ENCODE results near the gene DNAH6.
A peak's percentile ranks its signal among the peaks of the same experiment; 100 is the strongest.
"Not testable (repeated sequence)": the region's sequence is repeated elsewhere in the genome, so short reads cannot be mapped to it uniquely, and the experiment has no call there.

DNAH6 gene

DNA sequence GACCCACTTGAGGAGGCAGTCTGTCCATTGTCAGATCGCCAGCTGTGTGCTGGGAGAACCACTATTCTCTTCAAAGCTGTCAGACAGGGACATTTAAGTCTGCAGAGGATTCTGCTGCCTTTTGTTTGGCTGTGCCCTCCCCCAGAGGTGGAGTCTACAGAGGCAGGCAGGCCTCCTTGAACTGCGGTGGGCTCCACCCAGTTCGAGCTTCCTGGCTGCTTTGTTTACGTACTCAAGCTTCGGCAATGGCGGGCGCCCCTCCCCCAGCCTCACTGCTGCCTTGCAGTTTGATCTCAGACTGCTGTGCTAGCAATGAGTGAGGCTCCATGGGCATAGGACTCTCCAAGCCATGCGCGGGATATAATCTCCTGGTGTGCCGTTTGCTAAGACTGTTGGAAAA lies 5.3 kb upstream of the DNAH6 start:
- not testable (repeated sequence) for H3K36me3 ChIP-seq (ENCODE audit: insufficient read depth, low read length); H3K9me3 ChIP-seq (replicated peaks; ENCODE audit: low read length); H3K4me3 ChIP-seq (ENCODE audit: low read length); H3K9ac ChIP-seq (ENCODE audit: low read depth, low read length); H3K4me2 ChIP-seq (ENCODE audit: low read length); H3K4me1 ChIP-seq (ENCODE audit: control insufficient read depth, insufficient read depth, low read length); H3K27me3 ChIP-seq (ENCODE audit: control insufficient read depth, insufficient read depth, low read length)

- H3K4me1 ChIP-seq (ENCODE audit: control insufficient read depth, insufficient read depth, low read length) = peaks cover 4% of the 10 kb centered on the region
- peak overlapping the region; percentile 77 for H3K4me3 ChIP-seq (ENCODE audit: low read length)
- no peaks in the 10 kb centered on the region for H3K36me3 ChIP-seq (ENCODE audit: insufficient read depth, low read length)
- no peaks in the 10 kb centered on the region for H3K9me3 ChIP-seq (replicated peaks; ENCODE audit: low read length)
- H3K27me3 ChIP-seq (ENCODE audit: control insufficient read depth, insufficient read depth, low read length) = peaks cover 33% of the 10 kb centered on the region
- H3K4me2 ChIP-seq (ENCODE audit: low read length) = peak overlapping the region; percentile 93
- H3K9ac ChIP-seq (ENCODE audit: low read depth, low read length) = no peak overlapping the region
Measured at GRCh38 chr2:84515788-84516187, 510 bp upstream of the DNAH6 start.

GRCh38 chr2:84519332-84519957 lies 3.1 kb downstream of the DNAH6 start:
- Histone ChIP-seq H3K27me3 (ENCODE audit: control insufficient read depth, insufficient read depth, low read length) (peaks cover 36% of the 10 kb centered on the region), H3K9ac (ENCODE audit: low read depth, low read length) (no peak overlapping the region), H3K4me3 (ENCODE audit: low read length) (no peak overlapping the region)

GRCh38 chr2:84526562-84526961 lies 10.3 kb downstream of the DNAH6 start:
- Histone ChIP-seq H3K9me3 (replicated peaks; ENCODE audit: low read length) (no peaks in the 10 kb centered on the region), H3K4me2 (ENCODE audit: low read length) (no peak overlapping the region), H3K4me3 (ENCODE audit: low read length) (no peak overlapping the region), H3K4me1 (ENCODE audit: control insufficient read depth, insufficient read depth, low read length) (no peaks in the 10 kb centered on the region), H3K9ac (ENCODE audit: low read depth, low read length) (no peak overlapping the region), H3K36me3 (ENCODE audit: insufficient read depth, low read length) (no peaks in the 10 kb centered on the region), H3K27me3 (ENCODE audit: control insufficient read depth, insufficient read depth, low read length) (peaks cover 17% of the 10 kb centered on the region)

More at GRCh38 chr2:84519332-84519957, 3.1 kb downstream of the DNAH6 start:
- Histone ChIP-seq H3K4me1 (ENCODE audit: control insufficient read depth, insufficient read depth, low read length) (peaks cover 4% of the 10 kb centered on the region), H3K4me2 (ENCODE audit: low read length) (no peak overlapping the region), H3K36me3 (ENCODE audit: insufficient read depth, low read length) (no peaks in the 10 kb centered on the region), H3K9me3 (replicated peaks; ENCODE audit: low read length) (no peaks in the 10 kb centered on the region)

DNA sequence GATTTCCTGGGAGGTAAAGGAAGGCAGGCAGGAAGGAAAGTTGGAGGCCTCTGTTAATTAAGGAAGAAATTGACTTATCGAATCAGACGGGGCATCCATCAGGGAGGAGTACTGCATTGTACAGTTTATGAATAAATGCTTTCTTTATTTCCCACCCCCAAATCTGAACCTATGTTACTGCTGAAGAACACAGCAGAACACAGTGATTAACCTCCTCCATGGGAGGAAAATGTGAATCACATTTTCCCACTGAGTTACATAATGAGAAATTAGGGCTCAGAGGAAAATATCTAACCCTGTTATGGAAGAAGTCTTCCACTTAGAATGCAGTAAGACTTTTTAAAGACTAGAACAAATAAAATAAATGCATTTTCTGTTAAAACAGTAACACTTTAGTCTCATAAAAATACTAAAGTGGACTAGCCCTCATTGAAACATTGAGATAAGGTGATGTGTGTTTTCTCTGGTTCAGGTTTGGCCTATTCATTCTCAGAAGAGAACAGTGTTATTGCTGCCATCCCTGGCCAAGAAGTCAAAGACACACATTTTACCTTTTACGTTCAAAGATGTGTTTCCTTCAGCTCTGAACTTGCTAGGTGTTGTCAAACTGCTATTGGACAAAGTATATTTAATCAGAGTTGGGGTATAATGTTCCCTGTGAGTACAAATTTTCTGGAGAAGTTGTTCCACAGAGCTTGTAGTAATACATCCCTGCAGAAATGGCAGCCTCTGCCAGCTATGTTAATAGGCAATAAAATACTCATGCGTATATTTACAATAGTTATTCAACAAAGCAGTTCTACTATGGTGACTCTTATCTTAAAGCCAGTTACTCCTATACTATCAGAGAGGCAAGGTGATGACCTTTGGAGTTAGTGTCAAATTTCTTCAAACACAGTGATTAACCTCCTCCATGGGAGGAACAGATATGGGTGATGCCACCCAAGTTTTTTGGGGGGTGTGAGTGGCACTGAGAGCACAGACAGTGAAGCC lies 11.1 kb downstream of the DNAH6 start:
- Histone ChIP-seq H3K4me1 (ENCODE audit: control insufficient read depth, insufficient read depth, low read length) (no peaks in the 10 kb centered on the region), H3K4me3 (ENCODE audit: low read length) (no peak overlapping the region), H3K9me3 (replicated peaks; ENCODE audit: low read length) (no peaks in the 10 kb centered on the region), H3K4me2 (ENCODE audit: low read length) (no peak overlapping the region), H3K36me3 (ENCODE audit: insufficient read depth, low read length) (no peaks in the 10 kb centered on the region), H3K27me3 (ENCODE audit: control insufficient read depth, insufficient read depth, low read length) (peaks cover 17% of the 10 kb centered on the region), H3K9ac (ENCODE audit: low read depth, low read length) (no peak overlapping the region)

GRCh38 chr2:84532291-84532690 lies 16.0 kb downstream of the DNAH6 start:
- Histone ChIP-seq H3K9ac (ENCODE audit: low read depth, low read length) (no peak overlapping the region), H3K4me2 (ENCODE audit: low read length) (no peak overlapping the region), H3K4me3 (ENCODE audit: low read length) (no peak overlapping the region), H3K27me3 (ENCODE audit: control insufficient read depth, insufficient read depth, low read length) (peaks cover 13% of the 10 kb centered on the region), H3K36me3 (ENCODE audit: insufficient read depth, low read length) (no peaks in the 10 kb centered on the region), H3K9me3 (replicated peaks; ENCODE audit: low read length) (no peaks in the 10 kb centered on the region), H3K4me1 (ENCODE audit: control insufficient read depth, insufficient read depth, low read length) (no peaks in the 10 kb centered on the region)

DNA sequence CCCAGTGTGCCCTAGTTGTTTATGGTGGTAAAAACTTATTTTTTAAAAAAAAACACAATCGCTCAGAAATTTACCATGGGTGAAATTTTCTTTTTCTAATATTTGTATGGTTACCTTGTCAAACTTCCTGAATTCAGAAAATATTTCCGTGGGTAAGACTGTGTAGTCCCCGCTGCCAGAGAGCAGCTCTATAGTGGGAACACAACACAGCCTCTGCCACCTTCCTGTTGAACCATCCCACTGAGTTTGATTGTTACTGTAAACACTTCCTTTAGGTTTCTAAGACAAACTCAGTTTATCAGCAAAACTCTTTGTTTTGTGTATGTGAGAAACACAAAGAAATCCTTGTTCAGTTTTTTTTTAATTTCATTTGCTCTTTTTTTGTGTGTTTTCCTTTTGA lies 17.9 kb downstream of the DNAH6 start:
- Histone ChIP-seq H3K4me1 (ENCODE audit: control insufficient read depth, insufficient read depth, low read length) (no peaks in the 10 kb centered on the region), H3K4me2 (ENCODE audit: low read length) (no peak overlapping the region), H3K9me3 (replicated peaks; ENCODE audit: low read length) (no peaks in the 10 kb centered on the region), H3K36me3 (ENCODE audit: insufficient read depth, low read length) (no peaks in the 10 kb centered on the region), H3K9ac (ENCODE audit: low read depth, low read length) (no peak overlapping the region), H3K27me3 (ENCODE audit: control insufficient read depth, insufficient read depth, low read length) (peaks cover 6% of the 10 kb centered on the region), H3K4me3 (ENCODE audit: low read length) (no peak overlapping the region)

DNA sequence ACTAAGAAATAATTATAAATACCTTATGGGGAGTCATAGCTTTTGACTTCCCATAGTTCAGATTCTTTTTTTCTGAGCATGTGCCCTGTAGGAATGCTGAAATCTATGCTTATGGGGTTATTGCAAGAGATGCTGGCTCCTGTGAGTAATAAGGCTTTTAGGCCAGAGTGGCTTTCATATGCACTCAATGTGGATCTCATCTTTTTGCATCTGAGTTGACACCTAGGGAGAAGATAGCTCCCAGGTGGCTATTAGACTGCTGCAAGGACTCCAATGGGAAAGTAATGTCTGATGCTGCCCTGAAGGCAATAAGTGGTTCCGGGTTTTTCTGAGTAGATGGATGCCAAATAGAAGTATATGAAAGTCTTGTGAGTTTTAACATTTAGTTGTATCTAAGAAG lies 21.0 kb downstream of the DNAH6 start:
- no peak overlapping the region for H3K9ac ChIP-seq (ENCODE audit: low read depth, low read length)
- no peaks in the 10 kb centered on the region for H3K9me3 ChIP-seq (replicated peaks; ENCODE audit: low read length)
- H3K36me3 ChIP-seq (ENCODE audit: insufficient read depth, low read length) = no peaks in the 10 kb centered on the region
- H3K27me3 ChIP-seq (ENCODE audit: control insufficient read depth, insufficient read depth, low read length) = peaks cover 2% of the 10 kb centered on the region
- no peaks in the 10 kb centered on the region for H3K4me1 ChIP-seq (ENCODE audit: control insufficient read depth, insufficient read depth, low read length)
- no peak overlapping the region for H3K4me3 ChIP-seq (ENCODE audit: low read length)
- no peak overlapping the region for H3K4me2 ChIP-seq (ENCODE audit: low read length)

- H3K4me2 ChIP-seq (ENCODE audit: low read length) = no peak overlapping the region
- no peak overlapping the region for H3K9ac ChIP-seq (ENCODE audit: low read depth, low read length)
- H3K9me3 ChIP-seq (replicated peaks; ENCODE audit: low read length) = no peaks in the 10 kb centered on the region
- no peak overlapping the region for H3K4me3 ChIP-seq (ENCODE audit: low read length)
- no peaks in the 10 kb centered on the region for H3K36me3 ChIP-seq (ENCODE audit: insufficient read depth, low read length)
- peaks cover 2% of the 10 kb centered on the region for H3K27me3 ChIP-seq (ENCODE audit: control insufficient read depth, insufficient read depth, low read length)
- no peaks in the 10 kb centered on the region for H3K4me1 ChIP-seq (ENCODE audit: control insufficient read depth, insufficient read depth, low read length)
Measured at GRCh38 chr2:84539729-84540128, 23.4 kb downstream of the DNAH6 start.

- Histone ChIP-seq H3K36me3 (ENCODE audit: insufficient read depth, low read length) (no peaks in the 10 kb centered on the region), H3K27me3 (ENCODE audit: control insufficient read depth, insufficient read depth, low read length) (peaks cover 8% of the 10 kb centered on the region), H3K4me1 (ENCODE audit: control insufficient read depth, insufficient read depth, low read length) (no peaks in the 10 kb centered on the region), H3K9ac (ENCODE audit: low read depth, low read length) (no peak overlapping the region), H3K9me3 (replicated peaks; ENCODE audit: low read length) (no peaks in the 10 kb centered on the region), H3K4me2 (ENCODE audit: low read length) (no peak overlapping the region), H3K4me3 (ENCODE audit: low read length) (no peak overlapping the region)
Measured at GRCh38 chr2:84545005-84545404, 28.7 kb downstream of the DNAH6 start.

DNA sequence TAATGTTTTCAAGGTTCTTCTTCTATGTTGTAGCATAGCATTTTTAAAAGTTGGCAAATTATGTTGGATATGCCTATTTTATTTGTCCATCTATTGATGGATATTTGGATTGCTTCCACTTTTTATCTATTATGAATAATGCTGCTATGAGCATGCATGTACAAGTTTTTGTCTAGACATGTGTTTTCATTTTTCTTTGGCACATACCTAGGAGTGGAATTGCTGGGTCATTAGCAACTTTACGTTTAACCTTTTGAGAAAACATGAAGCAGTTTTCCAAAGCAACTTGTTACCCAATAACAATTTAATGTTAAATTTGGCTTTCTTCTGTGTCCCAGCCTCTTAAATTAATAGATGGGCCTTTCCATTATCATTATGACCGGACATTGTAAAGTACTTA lies 30.3 kb downstream of the DNAH6 start:
- H3K4me2 ChIP-seq (ENCODE audit: low read length) = no peak overlapping the region
- H3K4me1 ChIP-seq (ENCODE audit: control insufficient read depth, insufficient read depth, low read length) = no peaks in the 10 kb centered on the region
- H3K9me3 ChIP-seq (replicated peaks; ENCODE audit: low read length) = no peaks in the 10 kb centered on the region
- H3K36me3 ChIP-seq (ENCODE audit: insufficient read depth, low read length) = no peaks in the 10 kb centered on the region
- H3K27me3 ChIP-seq (ENCODE audit: control insufficient read depth, insufficient read depth, low read length) = peaks cover 8% of the 10 kb centered on the region
- no peak overlapping the region for H3K4me3 ChIP-seq (ENCODE audit: low read length)
- H3K9ac ChIP-seq (ENCODE audit: low read depth, low read length) = no peak overlapping the region
